Endothelial cell of umbilical vein (primary cell): Measurements from ENCODE around the gene MALT1. TPM values are rescaled to one million over a fixed set of nuclear protein-coding genes. Genes with fewer than 3 reads are reported as not detected.

ENCODE experiments used
- BruUV-seq: library from RNA; stranded (reverse); fragments of 400-500 nt; replicated peaks from 2 replicates; lab custom pipeline; 2021; lab: Mats Ljungman, UMichigan
- CTCF ChIA-PET: fragments of 300-600, 350-600 bp; sonication (Branson Sonifier 250); formaldehyde crosslinking; loops from one replicate; lab custom pipeline; 2021; ENCODE audit warnings: antibody characterized with exemption, inconsistent platforms; lab: Charles Lee
- POLR2A ChIA-PET: fragments of 300-600, 350-600 bp; sonication (Branson Sonifier 250); formaldehyde crosslinking; loops from one replicate; lab custom pipeline; 2021; ENCODE audit warnings: antibody characterized with exemption, inconsistent platforms; lab: Charles Lee
- DNase-seq: peaks from one replicate; pipeline ENCODE4 v3.0.0-alpha.2; 2011; ENCODE audit warnings: low read depth, low spot score
- FAIRE-seq: peaks from 2 replicates; lab custom pipeline; 2011; peaks lifted over from hg19 to GRCh38; lab: Jason Lieb, UNC
- H2AFZ ChIP-seq: 2 replicates; pipeline ENCODE4 v1.6.0; 2012; ENCODE audit warnings: low read depth, low read length, control low read depth, inconsistent platforms
- H3K27ac ChIP-seq: 2 replicates; pipeline ENCODE4 v1.5.1; 2011; ENCODE audit warnings: low read depth, mild to moderate bottlenecking, control low read depth, low read length, moderate library complexity; ENCODE audit not compliant: insufficient read depth
- H3K27me3 ChIP-seq, 2 experiments: 2 replicates each; pipeline versions ENCODE4 v1.6.0 to v1.6.1; 2011; ENCODE audit warnings: low read length in 2 of 2, mixed read lengths in 1 of 2; ENCODE audit not compliant: control insufficient read depth in 2 of 2, insufficient read depth in 2 of 2
- H3K36me3 ChIP-seq, 2 experiments: 2 replicates in 1 of 2; 3 replicates in 1 of 2; pipeline ENCODE4 v1.5.1; 2011; ENCODE audit warnings: low read length in 2 of 2, mild to moderate bottlenecking in 1 of 2, moderate library complexity in 1 of 2; ENCODE audit not compliant: control insufficient read depth in 2 of 2, insufficient read depth in 2 of 2; ENCODE audit errors: extremely low read depth in 1 of 2
- H3K4me1 ChIP-seq: 3 replicates; pipeline ENCODE4 v1.5.1; 2011; ENCODE audit warnings: mild to moderate bottlenecking, low read length; ENCODE audit not compliant: control insufficient read depth, insufficient read depth; ENCODE audit errors: extremely low read depth
- H3K4me2 ChIP-seq: 2 replicates; pipeline ENCODE4 v1.6.1; 2011; ENCODE audit warnings: low read length, control low read depth, mixed read lengths; ENCODE audit not compliant: insufficient read depth
- H3K4me3 ChIP-seq, 3 experiments: fragments of 200-600 bp in 1 of 3; sonication (generic), shearing (Covaris generic) in 1 of 3; replicated peaks in 1 of 3; 2 replicates each; pipeline ENCODE4 v1.5.1; 2011 to 2016; ENCODE audit warnings: control low read depth in 3 of 3, low read length in 3 of 3, mild to moderate bottlenecking in 2 of 3, inconsistent platforms in 1 of 3, low read depth in 1 of 3, moderate library complexity in 1 of 3; ENCODE audit not compliant: insufficient read depth in 1 of 3
- H3K79me2 ChIP-seq: 2 replicates; pipeline ENCODE4 v1.6.0; 2012; ENCODE audit warnings: low read length, inconsistent platforms; ENCODE audit not compliant: control insufficient read depth, insufficient read depth
- H3K9ac ChIP-seq: replicated peaks from 2 replicates; pipeline ENCODE3; 2011; ENCODE audit warnings: low read length, control low read depth; ENCODE audit not compliant: insufficient read depth; ENCODE audit errors: extremely low read depth
- H3K9me1 ChIP-seq: replicated peaks from 3 replicates; pipeline ENCODE4 v1.6.0; 2011; ENCODE audit warnings: mild to moderate bottlenecking, low read length; ENCODE audit not compliant: control insufficient read depth, insufficient read depth; ENCODE audit errors: extremely low read depth
- H3K9me3 ChIP-seq: replicated peaks from 2 replicates; pipeline ENCODE4 v1.5.1; 2012; ENCODE audit warnings: low read length, inconsistent platforms; ENCODE audit not compliant: control insufficient read depth, insufficient read depth
- H4K20me1 ChIP-seq: replicated peaks from 2 replicates; pipeline ENCODE3; 2011; ENCODE audit warnings: mild to moderate bottlenecking, low read length; ENCODE audit not compliant: control insufficient read depth, insufficient read depth; ENCODE audit errors: extremely low read depth
- EZH2 ChIP-seq: IDR thresholded peaks from 2 replicates; pipeline ENCODE4 v1.6.1; 2012; ENCODE audit warnings: borderline replicate concordance, low read depth, mild to moderate bottlenecking, moderate library complexity, low read length, inconsistent platforms; ENCODE audit not compliant: severe bottlenecking
- FOS ChIP-seq: IDR thresholded peaks from 2 replicates; pipeline ENCODE4 v1.6.1; 2011; ENCODE audit warnings: mild to moderate bottlenecking, low read length, moderate library complexity, borderline replicate concordance; ENCODE audit not compliant: insufficient read depth
- GATA2 ChIP-seq: IDR thresholded peaks from 2 replicates; pipeline ENCODE4 v1.7.0; 2011; ENCODE audit warnings: low read depth, mild to moderate bottlenecking, moderate library complexity, mixed read lengths, low read length; ENCODE audit not compliant: insufficient read length, insufficient read depth
- JUN ChIP-seq: IDR thresholded peaks from 2 replicates; pipeline ENCODE4 v1.6.1; 2011; ENCODE audit warnings: borderline replicate concordance, low read depth; ENCODE audit not compliant: insufficient read length, insufficient read depth
- MYC ChIP-seq: IDR thresholded peaks from one replicate; pipeline ENCODE4 v1.6.1; 2011; ENCODE audit warnings: mild to moderate bottlenecking, low read depth, low read length
- POLR2A ChIP-seq: IDR thresholded peaks from 2 replicates; pipeline ENCODE4 v1.6.1; 2012; ENCODE audit warnings: low read depth, mild to moderate bottlenecking, control low read depth, low read length
- POLR2AphosphoS5 ChIP-seq: IDR thresholded peaks from 2 replicates; pipeline ENCODE4 v1.6.1; 2012; ENCODE audit warnings: low read depth, mild to moderate bottlenecking, control low read depth, low read length, moderate library complexity; ENCODE audit not compliant: insufficient read depth
- dilution Hi-C: fragments of 300-500 bp; cut with MboI; formaldehyde crosslinking; loops from one replicate; pipeline ENCODE4 v1.15.0; 2019; ENCODE audit warnings: low sequenced_read_pairs; ENCODE audit not compliant: extremely low pct_ligation_motif_present
- intact Hi-C: fragments of 100-400 bp; cut with micrococcal nuclease; formaldehyde crosslinking; loops from one replicate; pipeline ENCODE4 v1.10.0; 2022
- polyA plus RNA-seq, 4 experiments: library from polyadenylated mRNA; depleted of rRNA in 3 of 4; stranded (reverse) in 3 of 4; unstranded in 1 of 4; fragments of >200 nt; gene quantifications; 2 replicates each; pipeline versions ENCODE4 v1.2.1 to v1.2.3, GENCODE V29; 2011 to 2012; ENCODE audit warnings: missing spikeins in 1 of 4
- total RNA-seq: library from RNA; stranded (reverse); gene quantifications from 2 replicates; pipeline ENCODE4 v1.2.3, GENCODE V29; 2021
- TF ChIP-seq, protein P1 (sequence below): IDR thresholded peaks from 2 replicates; pipeline ENCODE4 v1.6.1; 2011; ENCODE audit not compliant: insufficient read depth, insufficient read length
- TF ChIP-seq, protein P2 (sequence below), 2 donors: IDR thresholded peaks; 1 replicate in 1 of 2; 2 replicates in 1 of 2; pipeline ENCODE4 v1.5.1; 2011; ENCODE audit warnings: low read length in 2 of 2, mild to moderate bottlenecking in 2 of 2, moderate library complexity in 2 of 2, control low read depth in 1 of 2, inconsistent platforms in 1 of 2, low read depth in 1 of 2; ENCODE audit not compliant: insufficient read depth in 1 of 2; ENCODE audit errors: extremely low read depth in 1 of 2

The MALT1 gene
- total and polyA plus RNA-seq, 2 donors (not counting 3 experiments of a cell fraction or from before 2014, with no cell fraction given) = 2.8 to 5.1 TPM

DNA sequence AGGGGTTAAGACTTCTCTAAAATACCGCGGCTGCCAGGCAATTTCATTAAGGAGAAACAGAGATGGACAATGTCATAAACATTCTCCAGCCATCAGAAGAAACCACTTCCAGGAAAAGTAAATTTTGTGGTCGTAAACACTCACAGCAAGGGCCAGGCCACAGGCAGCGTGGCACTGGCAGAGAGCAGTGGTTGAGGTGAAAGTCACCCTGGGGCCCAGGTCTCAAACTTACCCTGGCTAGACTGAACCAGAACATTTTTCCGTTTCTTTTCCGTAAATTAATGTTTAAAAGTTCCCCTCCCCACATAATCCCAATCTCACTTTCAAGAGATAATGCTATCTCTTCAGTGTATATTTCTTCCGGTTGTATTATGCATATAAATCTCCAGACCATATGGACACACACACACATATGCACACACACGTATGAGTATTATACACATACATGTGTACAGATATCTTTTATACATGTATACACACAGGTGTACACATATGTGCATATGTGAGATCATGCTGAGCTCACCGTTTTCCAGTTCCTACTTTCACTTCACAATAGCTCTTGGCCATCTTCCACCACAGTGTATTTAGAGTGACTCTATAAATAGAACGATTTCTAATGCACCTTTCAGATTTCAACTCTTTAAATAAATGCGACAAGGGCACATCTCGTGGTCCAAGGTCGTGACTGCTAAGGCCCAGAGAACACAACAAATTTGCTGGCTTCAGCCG, 90.1 kb downstream of the MALT1 start:
- Histone ChIP-seq H3K27me3 (peaks cover 2 to 8% of the 10 kb centered on the region in 2 experiments), H3K4me2 (no peak overlapping the region), H3K27ac (no peak overlapping the region), H2AFZ (no peak overlapping the region), H3K4me3 (no peak overlapping the region), H3K9ac (no peak overlapping the region), H4K20me1 (no peaks in the 10 kb centered on the region), H3K4me1 (no peaks in the 10 kb centered on the region), H3K36me3 (no peaks in the 10 kb centered on the region), H3K79me2 (no peaks in the 10 kb centered on the region), H3K9me3 (no peaks in the 10 kb centered on the region), H3K9me1 (no peaks in the 10 kb centered on the region)
- FAIRE-seq (no peak), DNase-seq (no peak)
- dilution Hi-C loops = loop anchor here (25.0 kb wide), 1 partner anchor 224 kb away; no protein-coding TSS in a partner anchor
- ChIA-PET POLR2A (no interaction called here), CTCF (interaction anchor here (6.7 kb wide), 1 partner anchor 233 kb away, joined by 603 read pairs; no protein-coding TSS in a partner anchor)
- TF ChIP-seq POLR2A = no peak
- TF ChIP-seq, protein P1, sequence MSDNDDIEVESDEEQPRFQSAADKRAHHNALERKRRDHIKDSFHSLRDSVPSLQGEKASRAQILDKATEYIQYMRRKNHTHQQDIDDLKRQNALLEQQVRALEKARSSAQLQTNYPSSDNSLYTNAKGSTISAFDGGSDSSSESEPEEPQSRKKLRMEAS = no peak
- TF ChIP-seq MYC = no peak
- TF ChIP-seq FOS = no peak
- TF ChIP-seq POLR2AphosphoS5 = no peak
- no peak for TF ChIP-seq JUN
- TF ChIP-seq GATA2 = no peak
- TF ChIP-seq, protein P2, sequence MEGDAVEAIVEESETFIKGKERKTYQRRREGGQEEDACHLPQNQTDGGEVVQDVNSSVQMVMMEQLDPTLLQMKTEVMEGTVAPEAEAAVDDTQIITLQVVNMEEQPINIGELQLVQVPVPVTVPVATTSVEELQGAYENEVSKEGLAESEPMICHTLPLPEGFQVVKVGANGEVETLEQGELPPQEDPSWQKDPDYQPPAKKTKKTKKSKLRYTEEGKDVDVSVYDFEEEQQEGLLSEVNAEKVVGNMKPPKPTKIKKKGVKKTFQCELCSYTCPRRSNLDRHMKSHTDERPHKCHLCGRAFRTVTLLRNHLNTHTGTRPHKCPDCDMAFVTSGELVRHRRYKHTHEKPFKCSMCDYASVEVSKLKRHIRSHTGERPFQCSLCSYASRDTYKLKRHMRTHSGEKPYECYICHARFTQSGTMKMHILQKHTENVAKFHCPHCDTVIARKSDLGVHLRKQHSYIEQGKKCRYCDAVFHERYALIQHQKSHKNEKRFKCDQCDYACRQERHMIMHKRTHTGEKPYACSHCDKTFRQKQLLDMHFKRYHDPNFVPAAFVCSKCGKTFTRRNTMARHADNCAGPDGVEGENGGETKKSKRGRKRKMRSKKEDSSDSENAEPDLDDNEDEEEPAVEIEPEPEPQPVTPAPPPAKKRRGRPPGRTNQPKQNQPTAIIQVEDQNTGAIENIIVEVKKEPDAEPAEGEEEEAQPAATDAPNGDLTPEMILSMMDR (IDR thresholded peaks at IDR 0.05; ENCODE audit: extremely low read depth in 1 of 2, insufficient read depth in 1 of 2, low read depth in 1 of 2, low read length in 2 of 2) = no peak
- TF ChIP-seq EZH2 = no peak
- intact Hi-C loops = loop anchor here (5.0 to 10.0 kb wide), 2 partner anchors 89 to 627 kb away; partner anchors contain the start of gene MALT1
- no TSS peak for BruUV-seq
